ENCODE measurements around the gene SLC48A1. TPM values are rescaled to one million over a fixed set of nuclear protein-coding genes. Genes with fewer than 3 reads are reported as not detected.

The SLC48A1 gene
- total and polyA plus RNA-seq, 10 of the 15 experiments (the other 5 are each of a cell fraction or from before 2014, with no cell fraction given): 1.1 to 4.9 (median 1.9) TPM

DNA sequence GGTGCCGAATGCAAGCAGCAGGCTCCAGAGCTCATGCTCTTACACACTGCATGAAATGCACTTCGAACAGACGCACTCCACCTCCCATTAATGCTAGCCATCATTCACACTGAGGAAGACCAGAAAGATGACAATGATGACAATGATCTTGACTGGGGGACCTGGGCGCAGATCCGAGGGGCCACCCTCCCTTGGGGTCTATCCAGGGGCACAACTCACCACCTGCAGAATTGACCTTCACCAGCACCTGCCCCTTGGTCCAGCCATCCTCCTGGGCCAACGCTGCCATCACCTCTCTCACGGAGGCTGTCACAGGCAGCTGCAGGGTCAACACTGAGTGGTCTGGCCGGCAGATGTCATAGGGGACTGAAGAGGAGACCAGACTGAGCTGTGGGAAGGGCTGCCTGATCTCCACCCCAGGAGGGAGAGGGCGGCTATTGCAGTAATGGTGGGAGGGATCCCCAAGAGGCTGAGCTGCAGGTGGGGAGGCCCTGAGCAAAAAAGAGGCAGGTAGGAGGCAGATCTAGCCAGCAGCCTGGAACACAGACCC, 29.7 kb upstream of the SLC48A1 start (continued):
- TF ChIP-seq, protein P1, sequence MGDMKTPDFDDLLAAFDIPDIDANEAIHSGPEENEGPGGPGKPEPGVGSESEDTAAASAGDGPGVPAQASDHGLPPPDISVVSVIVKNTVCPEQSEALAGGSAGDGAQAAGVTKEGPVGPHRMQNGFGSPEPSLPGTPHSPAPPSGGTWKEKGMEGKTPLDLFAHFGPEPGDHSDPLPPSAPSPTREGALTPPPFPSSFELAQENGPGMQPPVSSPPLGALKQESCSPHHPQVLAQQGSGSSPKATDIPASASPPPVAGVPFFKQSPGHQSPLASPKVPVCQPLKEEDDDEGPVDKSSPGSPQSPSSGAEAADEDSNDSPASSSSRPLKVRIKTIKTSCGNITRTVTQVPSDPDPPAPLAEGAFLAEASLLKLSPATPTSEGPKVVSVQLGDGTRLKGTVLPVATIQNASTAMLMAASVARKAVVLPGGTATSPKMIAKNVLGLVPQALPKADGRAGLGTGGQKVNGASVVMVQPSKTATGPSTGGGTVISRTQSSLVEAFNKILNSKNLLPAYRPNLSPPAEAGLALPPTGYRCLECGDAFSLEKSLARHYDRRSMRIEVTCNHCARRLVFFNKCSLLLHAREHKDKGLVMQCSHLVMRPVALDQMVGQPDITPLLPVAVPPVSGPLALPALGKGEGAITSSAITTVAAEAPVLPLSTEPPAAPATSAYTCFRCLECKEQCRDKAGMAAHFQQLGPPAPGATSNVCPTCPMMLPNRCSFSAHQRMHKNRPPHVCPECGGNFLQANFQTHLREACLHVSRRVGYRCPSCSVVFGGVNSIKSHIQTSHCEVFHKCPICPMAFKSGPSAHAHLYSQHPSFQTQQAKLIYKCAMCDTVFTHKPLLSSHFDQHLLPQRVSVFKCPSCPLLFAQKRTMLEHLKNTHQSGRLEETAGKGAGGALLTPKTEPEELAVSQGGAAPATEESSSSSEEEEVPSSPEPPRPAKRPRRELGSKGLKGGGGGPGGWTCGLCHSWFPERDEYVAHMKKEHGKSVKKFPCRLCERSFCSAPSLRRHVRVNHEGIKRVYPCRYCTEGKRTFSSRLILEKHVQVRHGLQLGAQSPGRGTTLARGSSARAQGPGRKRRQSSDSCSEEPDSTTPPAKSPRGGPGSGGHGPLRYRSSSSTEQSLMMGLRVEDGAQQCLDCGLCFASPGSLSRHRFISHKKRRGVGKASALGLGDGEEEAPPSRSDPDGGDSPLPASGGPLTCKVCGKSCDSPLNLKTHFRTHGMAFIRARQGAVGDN (IDR thresholded peaks at IDR 0.05): no peak
- TF ChIP-seq ZNF274 (IDR thresholded peaks at IDR 0.05; ENCODE audit: insufficient read depth, insufficient read length) (no peak), MYB (IDR thresholded peaks at IDR 0.05; ENCODE audit: borderline replicate concordance, low read depth, low read length) (no peak), MEF2B (IDR thresholded peaks at IDR 0.05; ENCODE audit: partially characterized antibody, poor library complexity, severe bottlenecking) (no peak), HDGF (IDR thresholded peaks at IDR 0.05) (no peak), BACH1 (IDR thresholded peaks at IDR 0.05; ENCODE audit: borderline replicate concordance) (no peak), TCF7 (IDR thresholded peaks at IDR 0.05; ENCODE audit: borderline replicate concordance) (no peak), RCOR1 (conservative IDR thresholded peaks at IDR 0.05; ENCODE audit: low read depth, low read length) (no peak), ATF7 (IDR thresholded peaks at IDR 0.05; ENCODE audit: low read depth) (no peak), SREBF2 (IDR thresholded peaks at IDR 0.05; ENCODE audit: low read length) (no peak), SIN3A (IDR thresholded peaks at IDR 0.05; ENCODE audit: low read depth, low read length) (no peak)
- TF ChIP-seq, protein P2, sequence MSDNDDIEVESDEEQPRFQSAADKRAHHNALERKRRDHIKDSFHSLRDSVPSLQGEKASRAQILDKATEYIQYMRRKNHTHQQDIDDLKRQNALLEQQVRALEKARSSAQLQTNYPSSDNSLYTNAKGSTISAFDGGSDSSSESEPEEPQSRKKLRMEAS (IDR thresholded peaks at IDR 0.05; ENCODE audit: low read depth, low read length): no peak
